ENCODE results near the gene FXYD4.

DNA sequence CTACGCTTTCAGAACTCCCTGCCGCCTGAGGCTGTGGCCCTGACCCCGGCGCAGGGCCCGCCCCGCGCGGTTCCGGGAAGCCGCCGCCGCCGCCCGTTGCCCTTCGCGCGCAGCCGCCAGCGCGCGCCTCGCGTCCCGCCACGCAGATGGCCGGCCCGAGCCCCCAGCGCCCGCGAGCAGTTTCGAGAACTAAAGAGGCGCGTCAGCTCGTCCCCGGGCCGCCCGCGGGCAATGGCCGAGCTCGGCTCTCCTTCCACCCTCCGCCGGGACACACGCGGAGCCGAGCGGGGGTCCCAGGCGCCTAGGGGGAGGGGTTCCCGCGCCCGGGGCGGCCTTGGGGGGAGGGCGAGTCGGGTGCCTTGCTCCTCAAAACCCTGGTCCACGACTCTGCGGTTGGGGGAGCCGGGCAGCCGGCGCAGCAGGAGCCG, 35.7 kb downstream of the FXYD4 start:
- TF ChIP-seq, protein P1, sequence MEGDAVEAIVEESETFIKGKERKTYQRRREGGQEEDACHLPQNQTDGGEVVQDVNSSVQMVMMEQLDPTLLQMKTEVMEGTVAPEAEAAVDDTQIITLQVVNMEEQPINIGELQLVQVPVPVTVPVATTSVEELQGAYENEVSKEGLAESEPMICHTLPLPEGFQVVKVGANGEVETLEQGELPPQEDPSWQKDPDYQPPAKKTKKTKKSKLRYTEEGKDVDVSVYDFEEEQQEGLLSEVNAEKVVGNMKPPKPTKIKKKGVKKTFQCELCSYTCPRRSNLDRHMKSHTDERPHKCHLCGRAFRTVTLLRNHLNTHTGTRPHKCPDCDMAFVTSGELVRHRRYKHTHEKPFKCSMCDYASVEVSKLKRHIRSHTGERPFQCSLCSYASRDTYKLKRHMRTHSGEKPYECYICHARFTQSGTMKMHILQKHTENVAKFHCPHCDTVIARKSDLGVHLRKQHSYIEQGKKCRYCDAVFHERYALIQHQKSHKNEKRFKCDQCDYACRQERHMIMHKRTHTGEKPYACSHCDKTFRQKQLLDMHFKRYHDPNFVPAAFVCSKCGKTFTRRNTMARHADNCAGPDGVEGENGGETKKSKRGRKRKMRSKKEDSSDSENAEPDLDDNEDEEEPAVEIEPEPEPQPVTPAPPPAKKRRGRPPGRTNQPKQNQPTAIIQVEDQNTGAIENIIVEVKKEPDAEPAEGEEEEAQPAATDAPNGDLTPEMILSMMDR (optimal IDR thresholded peaks at IDR 0.05 in 1 of 3, IDR thresholded peaks at IDR 0.05 in 1 of 3, conservative IDR thresholded peaks at IDR 0.05 in 1 of 3; ENCODE audit: extremely low read depth in 1 of 3, insufficient read depth in 2 of 3, low read length in 3 of 3) = no peak
- TF ChIP-seq EZH2 (IDR thresholded peaks at IDR 0.05; ENCODE audit: low read length) = no peak
